Non-pigmented ciliary epithelial cell (primary cell): ENCODE measurements around the gene RASIP1.
A peak's percentile ranks its signal among the peaks of the same experiment; 100 is the strongest.
"Not testable (repeated sequence)": the region's sequence is repeated elsewhere in the genome, so short reads cannot be mapped to it uniquely, and the experiment has no call there.

Experiments used
- DNase-seq: peaks from one replicate; pipeline ENCODE4 v3.0.0-alpha.2; 2010; ENCODE audit warnings: low read depth

The RASIP1 gene

DNA sequence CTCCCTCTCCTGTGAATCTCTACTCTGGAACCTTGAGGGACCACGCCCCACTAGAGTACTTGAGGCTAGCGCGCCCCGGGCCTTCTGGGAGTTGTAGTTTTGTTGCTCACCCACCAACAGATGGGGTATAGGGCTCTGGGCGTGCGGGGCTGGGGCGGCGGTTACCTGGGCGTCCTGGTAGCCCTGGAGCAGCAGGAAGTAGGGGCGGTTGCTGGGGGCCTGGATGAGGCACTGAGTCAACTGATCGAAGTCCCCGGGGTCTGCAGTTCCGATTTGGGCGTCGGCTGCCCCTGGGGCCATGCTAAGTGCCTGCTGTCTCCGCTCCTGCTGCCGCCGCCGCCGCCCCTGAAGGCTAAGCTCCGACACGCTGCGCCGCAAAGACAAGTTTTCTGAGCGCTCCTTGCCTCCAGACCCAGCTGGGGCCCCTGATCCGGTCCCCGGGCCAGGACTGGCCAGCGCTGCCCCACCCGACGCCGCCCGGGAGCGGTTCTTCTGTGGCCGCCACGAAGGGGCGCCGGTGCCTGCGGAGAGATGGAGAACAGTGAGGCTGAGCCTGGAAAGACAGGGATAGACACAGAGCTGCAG lies 5.3 kb downstream of the RASIP1 start:
- DNase-seq, result no peak

DNA sequence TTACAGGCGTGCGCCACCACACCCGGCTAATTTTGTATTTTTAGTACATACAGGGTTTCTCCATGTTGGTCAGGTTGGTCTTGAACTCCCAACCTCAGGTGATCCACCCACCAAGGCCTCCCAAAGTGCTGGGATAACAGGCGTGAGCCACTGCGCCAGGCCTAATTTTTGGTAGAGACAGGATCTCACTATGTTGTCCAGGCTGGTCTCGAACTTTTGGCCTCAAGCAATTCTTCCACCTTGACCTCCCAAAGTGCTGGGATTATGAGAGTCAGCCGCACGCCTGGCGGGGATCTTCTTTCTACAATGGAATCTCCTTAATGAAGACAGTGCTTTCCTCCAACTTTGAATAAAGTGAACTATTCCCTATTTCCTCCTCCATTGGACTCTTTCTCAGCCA lies 5.8 kb downstream of the RASIP1 start:
- no peak for DNase-seq

DNA sequence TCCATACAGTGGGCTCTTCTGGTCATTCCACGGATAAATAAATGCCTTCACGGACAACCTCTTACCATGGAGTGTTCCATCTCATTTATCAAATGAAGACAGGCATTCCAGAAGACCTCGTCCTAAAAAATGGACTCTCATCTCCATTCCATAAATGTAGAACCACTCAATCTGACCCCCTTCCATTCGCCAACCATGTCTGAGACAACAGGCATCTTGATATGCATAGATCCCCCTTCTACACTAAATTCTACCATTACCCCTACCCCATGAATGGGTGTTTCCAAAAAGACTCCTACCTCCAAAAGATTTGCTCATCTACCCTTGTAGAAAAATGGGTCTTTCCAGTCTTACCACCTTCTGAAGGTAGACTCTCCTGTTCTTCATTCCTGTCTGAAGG lies 9.0 kb downstream of the RASIP1 start:
- DNase-seq, result no peak

DNA sequence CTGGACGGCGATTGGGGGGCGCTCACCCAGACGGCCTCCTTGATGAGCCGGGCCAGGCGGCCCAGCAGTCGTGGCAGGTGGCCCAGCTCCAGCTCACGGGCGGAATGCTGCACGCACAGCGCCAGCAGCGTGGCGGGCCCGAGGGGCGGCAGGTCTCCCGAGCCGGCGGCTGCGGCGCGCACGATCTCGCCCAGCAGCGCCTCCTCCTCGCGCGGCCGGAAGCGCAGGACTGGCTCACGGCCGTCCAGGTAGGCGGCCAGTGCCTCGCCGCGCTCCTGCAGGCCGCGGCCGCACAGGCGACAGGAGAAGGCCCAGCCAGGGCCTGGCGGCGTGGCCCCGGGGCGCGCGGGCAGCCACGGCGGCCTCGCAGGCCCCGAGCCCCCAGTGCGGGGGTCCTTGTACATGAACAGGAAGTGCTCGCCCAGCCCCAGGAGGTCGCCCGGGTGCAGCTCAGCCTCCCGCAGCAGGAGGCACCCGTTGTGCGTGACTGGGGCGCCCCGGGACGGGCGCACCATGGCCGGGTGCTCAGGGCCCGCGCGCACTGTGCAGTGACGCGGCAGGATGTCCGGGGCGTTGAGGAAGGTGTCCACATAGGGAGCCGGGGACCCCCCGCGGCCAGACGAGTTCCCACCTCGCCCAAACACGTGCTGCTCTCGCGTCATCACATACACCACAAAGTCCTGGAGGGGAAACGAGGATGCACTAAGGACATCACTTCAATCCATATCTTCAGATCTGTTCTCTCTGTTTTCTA lies 11.3 kb downstream of the RASIP1 start:
- DNase-seq, result no peak

DNA sequence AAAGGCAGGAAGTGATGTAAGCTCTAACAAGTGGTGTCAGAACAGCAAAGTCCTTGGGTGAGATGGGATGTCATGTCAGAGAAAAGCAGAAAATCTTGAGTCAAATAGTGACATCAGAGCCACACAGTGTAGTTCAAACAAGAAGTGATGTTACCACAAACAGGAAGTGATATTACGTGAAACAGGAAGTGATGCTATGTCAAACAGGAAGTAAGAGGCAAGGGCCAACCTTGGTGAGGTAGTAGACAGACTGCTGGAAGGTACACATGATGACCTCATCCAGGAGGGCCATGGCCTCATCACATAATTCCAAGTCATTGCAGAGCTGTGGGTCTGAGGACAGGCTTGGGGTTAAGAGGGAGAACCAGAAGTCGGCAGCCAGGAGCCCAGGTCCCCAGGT lies 13.9 kb downstream of the RASIP1 start:
- DNase-seq, result no peak

DNA sequence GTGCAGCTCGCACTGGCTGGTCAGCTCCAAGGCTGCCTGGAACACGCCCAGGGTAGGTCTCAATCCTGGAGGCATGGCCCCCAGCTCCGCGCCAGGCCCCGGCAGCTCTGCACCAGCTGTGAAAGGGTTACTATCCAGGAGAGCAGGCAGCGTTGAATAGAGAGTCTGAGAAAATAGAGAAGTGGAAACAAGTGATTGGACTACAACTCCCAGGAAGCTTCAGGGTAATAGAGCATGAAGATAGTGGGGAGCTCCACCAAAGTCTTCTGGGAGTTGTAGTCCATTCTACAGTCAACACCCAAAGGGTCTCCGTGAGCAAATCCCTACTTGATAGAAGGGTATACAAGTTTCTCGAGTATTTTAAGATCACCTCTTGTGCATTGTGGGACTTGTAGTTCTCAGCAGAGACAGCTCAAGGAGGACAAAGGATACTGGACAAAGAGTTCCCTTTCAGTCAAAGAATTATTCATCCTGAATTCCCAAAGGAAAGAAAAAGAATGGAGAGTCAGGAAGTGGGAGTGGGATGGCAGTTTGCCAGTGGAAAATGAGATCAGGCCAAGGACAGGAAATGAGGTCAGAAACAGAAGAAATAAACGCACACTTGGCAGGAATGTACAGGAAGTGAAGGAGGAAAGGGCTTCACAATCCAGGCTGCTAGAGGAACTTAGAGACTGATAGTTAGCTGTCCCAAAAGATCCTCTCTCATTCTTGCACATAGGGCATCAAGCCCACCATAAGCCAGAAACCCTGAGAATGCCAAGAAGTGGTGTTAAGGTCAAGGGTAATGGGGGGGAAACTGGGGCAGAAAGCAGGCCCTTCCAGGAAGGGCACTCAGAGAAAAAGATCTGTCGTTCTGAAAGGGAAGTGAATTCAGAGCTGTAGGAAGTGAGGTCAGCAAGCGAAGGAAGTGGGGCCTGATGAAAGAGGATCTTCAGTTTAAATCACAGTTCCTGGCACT lies 15.3 kb downstream of the RASIP1 start:
- peak; percentile 41 for DNase-seq

DNA sequence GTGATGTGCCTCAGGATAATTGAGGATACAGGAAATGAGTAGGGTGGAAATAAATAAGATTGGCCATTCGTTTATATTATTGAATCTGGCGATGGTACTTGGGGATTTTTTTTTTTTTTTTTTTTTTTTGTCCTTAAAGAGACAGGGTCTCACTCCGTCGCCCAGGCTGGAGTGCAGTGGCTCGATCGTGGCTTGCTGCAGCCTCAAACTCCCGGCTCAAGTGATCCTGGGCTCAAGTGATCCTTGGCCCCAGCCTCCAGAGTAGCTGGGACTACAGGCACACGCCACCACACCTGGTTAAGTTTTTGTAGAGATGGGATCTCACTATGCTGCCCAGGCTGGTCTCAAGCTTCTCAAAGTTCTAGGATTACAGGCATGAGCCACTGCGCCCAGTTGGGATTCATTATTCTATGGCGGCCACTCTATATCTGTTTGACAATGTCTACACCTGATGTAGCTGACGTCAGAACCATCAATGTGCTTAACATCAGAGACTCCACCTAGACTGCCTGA lies 18.2 kb downstream of the RASIP1 start:
- no peak for DNase-seq

DNA sequence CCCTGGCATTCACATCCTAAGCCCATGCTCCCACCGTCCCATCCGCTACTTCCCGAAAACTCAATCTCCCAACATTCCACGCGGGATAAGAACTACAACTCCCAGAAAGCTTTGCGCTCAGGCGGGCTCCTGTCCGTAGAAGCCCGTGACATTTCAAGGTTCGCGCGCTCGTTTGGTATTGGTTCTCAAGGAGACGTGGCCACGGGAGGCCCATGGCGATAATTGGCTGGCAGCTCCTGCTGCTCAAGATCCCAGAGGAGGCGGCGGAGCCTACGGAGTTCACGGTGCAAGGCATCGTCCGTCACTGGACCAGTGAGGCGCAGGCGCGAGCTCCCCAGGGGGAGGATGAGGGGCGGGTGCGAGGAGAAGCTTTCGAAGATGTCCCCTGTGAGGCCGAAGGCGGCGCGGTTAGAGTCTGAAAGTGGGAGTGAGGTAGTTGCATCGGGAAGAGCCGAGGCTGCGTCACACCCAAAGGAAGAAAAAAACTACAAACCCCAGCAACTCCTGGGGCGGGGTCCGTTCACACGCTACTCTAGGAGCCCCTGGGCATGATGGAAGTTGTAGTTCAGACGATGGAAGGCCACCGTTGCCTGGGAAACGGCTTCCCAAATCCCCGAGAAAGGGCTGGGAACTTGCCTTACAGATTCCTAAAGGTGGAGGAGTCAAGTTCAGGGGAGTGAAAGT lies 19.7 kb downstream of the RASIP1 start:
- peak; percentile 97 for DNase-seq

DNA sequence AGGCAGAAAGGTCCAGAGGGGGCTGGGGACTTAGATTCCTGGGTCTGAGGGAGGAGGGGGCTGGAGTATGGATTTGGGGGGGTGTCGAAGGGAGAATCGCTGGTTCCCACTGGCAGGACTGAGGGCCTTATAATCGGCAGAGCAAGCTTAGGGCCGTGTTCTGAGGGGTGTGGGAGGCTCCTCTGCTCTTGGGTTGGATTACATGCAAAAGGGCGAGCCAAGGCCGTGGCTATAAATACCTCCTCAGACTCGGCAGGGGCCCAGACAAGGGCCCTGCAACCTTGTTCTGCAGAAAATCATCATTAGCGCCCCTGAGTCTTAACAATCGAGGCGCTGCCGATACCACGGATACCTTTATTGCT lies 20.2 kb downstream of the RASIP1 start:
- no peak for DNase-seq

DNA sequence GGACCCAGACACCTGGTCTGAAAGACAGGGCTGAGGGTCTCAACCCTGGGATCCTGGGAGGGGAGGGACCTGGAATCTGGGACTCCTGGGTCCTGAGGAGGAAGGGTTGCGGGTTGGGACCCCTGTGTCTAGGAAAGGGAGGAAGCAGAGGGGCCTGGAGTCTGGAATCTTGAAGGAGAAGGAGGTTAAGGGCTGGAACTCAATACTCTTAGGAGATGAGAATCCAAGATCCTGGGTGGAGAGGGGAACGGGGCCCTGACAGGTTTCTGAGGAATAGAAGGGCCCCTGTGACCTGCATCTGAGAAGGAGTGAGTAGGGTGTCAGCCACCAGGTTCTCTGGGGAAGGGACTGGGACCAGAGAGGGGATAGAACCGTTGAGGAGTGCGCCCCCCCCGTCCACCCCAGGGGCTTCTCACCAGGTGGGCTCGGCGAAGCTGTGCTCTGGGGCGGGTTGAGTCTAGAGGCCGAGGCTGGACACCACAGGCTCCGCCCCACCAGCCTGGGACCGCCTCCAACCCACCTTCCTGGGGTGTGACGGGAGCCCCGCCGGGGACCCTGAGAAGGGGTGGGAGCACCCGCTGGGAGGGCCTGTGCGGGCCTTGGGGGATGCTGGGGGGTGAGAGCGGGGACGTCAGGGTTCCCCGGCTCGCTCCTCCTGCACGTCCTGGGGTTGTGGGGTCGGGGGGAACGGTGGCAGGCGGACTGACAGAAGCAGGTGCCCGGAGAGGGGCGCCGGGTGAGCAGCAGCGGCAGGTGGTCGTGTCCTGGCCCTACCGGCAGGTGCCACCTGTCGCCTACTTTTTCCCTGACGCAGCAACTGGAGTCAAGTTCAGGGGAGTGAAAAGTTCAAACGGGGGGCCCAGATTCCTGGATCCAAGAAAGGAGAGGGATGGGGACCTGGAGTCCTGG lies 20.9 kb downstream of the RASIP1 start, which contains the start of gene MAMSTR:
MAMSTR (minus strand) TSS at position 463 of the 909 bp plus-strand sequence. CDS start 694 bp downstream, outside the sequence.
- DNase-seq, result no peak

DNA sequence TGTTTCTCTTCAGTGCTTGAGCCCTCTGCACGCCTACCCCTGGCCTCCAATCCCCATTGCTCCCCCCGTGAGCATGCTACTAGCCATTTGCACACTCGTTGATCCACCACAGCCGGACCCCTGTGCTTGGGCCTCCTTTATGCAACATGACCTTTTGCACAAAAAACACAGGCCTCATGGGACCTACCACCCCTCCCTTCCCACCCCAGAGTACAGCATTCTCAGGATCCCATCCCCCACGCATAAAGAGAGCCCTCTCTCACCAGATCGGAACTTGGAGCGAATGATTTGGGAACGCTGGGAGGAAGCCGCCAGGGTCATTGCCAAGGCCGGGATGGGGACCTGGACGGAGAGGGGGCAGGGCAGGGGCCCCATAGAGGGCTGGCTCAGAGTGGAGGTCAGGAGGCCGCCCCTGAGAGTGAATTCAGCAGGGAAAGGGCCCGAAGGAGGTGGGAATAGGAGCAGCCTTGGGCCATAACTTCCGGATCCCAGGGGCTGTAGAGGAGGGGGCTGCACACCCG lies 21.6 kb downstream of the RASIP1 start:
- no peak for DNase-seq

DNA sequence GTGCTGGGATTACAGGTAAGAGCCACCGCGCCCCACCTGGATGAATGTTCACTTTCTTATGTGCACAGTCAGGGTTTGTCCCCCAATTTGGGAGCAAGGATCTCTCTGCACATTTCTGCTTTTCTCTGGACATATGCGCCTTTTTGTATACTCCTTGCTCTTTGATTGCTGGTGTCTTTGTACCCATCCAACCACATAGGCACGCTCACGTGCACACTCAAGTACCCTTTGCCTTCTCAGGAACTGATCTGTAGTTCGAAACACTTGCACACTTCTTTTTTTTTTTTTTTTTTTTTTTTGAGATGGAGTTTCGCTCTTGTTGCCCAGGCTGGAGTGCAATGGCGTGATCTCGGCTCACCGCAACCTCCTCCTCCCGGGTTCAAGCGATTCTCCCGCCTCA lies 22.3 kb downstream of the RASIP1 start:
- not testable (repeated sequence) for DNase-seq

DNA sequence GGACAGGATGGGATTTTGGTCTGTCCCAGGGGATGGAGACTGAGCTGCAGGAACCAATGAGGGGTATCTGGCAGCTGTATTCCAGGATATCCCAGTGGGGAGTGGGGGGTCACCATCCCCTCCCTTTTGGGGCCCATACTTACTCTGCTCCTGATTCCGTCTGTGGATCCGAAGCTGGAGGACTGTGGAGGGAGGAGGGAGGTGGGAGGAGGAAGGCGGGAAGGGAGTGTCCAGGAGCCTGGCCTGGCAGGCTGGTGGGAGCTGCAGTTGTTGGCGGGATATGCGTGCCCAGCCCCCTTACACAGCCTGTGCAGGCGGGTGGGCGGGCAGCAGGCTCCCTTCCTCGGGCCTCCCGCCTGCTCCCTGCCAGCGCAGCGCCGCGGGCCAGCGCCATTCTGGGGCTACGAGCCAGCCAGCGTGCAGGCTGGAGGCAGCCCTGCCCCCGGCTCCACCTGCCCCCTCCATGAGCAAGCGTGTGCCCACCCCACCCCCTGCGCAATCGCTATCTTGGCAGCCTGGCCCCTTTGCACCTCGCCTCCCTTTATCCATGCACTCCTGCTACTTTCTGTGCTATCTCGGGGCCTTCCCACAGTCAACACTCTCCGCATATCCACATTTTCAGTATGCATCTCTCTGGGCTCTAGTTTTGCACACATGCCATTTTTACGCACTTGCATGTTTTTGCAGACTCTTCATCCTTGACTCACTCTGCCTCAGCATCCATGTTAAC lies 23.7 kb downstream of the RASIP1 start:
- DNase-seq, result no peak

DNA sequence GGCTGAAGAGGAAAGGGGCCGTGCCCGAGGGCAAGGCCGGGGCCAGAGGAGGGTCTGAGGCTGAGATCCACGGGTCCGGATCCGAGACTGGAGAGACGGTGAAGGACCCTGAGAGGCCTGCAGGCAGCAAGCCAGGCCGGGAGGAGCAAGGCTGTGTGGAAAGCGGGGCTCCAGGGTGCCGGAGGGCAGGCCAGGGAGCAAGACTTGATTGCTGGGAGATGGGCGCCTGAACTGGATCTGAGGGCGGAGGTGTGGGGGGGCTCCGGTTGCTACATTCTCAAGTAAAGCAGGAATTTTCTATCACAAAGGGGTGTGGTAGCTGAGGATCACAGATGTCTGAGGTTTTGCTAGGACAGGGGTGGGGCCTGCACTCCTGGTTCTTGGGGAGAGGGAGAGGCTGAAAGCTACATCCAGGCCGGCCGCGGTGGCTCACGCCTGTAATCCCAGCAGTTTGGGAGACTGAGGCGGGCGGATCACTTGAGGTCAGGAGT lies 24.7 kb downstream of the RASIP1 start:
- DNase-seq, result no peak

DNA sequence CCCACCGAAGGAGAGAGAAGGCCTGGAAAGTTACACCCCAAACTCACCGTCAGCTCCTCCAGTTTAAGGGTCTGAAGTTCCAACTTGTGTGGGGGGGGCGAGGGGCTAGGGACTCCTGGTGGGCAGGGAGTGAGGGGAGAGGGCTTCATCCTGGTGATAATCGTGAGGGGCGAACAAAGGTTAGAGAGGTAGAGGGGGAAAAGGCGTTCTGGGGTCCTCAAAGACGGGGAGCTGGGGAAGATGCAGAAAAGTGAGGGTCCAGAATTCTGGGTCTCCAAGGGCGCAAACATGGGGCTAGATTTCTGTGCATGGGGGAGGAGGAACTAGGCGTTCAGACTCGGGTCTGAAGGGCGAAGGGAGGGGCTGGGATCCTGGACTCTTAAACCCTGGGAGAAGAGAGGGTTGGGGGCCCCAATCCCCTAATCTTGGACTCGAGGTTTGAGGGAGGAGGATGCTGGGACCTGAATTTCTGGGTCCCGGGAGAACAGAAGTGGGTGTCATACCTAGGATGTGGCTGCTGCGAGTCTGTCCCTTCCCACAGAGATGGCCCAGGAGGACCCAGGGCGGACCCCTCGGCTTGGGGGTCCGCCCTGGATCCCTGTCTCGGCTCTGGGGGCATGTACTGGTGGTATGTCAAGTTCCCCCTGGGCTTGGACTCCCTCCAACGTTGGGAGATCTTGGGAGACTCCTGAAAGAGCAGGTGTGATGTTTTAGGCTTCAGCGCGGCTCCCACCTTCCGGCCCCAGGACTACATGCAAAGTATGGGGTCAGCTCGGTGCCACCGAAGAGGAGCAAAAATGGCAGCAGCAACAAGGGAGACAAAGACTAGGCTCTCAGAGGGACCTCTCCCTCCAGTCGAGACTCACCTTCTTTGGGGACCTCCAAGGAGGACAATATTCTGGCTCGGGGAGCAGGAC lies 25.4 kb downstream of the RASIP1 start:
- no peak for DNase-seq

DNA sequence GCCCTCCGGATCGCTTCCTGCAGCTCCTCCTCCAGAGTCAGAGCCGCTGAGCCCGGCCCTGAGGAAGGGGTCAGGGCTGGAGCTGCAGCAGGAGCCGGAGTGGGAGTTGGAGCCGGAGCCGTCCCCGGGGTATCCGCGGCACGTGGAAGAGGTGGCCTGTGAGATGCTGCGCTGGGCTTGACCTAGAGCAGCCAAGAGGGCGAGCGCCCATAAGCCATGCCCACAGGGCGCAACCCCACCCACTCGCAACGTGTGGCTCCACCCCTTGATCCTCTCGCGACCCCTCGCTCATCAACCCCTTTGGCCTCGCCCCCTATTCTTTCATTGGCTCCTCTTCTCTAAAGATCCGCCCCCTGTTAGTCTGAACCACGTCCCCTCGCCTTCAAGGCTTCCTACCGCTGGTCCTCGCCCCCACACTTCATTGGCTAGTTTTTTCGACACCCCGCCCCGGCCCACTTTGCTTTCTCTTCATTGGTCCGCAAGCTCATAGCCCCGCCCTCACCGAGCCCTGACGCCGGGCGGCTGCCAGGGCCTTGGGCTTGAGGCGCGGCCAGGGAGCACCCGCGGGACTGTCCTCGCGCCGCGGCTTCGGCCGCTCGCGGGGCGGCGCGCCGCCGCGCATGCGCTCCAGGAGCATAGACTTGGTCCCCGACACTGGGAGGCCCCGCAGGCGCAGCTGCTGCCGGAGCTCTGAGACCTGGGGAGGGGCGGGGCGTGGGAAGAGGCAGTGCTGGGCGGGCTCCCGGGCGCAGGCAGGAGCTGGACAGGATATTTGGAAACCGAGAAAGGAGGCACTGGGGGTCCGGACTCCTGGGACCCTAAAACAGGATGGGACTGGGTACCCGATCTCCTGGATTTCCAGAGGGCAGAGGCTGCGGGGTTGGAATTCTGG lies 26.3 kb downstream of the RASIP1 start:
- DNase-seq, result peak; percentile 93

DNA sequence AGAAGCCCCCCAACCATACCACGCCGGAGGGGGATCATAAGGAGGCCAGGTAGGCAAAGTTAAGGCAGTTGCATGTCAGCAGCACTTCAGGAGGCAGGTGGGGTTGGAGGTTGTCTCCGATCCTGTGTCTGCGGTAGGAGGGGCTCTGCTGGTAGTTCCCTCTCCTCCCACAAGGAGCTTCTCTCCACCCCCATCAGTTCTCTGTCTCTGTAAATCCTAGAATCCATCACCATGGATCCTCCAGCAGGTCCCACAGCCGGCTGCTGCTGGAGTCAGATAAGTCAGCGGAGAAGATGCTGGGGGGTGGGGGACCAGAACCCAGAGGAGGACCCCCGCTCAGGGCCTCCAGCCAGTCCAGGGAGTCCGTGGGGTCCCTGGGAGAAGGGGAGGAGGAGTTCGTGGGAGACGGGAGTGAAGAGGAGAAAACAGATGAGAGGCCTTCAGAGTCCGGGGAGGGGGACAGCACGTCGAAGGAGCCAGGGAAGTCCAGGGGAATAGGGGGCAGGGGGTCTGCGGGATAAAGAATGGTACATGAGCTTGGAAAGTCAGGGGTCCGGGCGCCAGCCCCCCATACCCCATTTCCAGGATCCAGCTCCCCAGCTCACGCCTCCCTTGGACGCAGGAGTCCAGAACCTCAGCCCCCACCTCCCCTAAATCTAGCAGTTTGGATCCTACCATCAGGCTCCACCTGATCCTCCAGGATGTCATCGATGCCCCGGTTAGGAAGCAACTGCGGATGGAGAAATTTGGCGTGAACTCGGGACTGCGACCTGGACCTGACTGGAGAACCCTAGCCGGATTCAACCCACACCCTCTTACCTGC lies 27.2 kb downstream of the RASIP1 start:
- no peak for DNase-seq
